HG03097 (cell line): ENCODE measurements around the gene NOL4L.

Source experiments
- ATAC-seq: cut with Tn5 transposase; IDR thresholded peaks from one replicate; pipeline ENCODE4 v1.9.1; 2021; ENCODE audit not compliant: unreplicated experiment, low FRiP score

NOL4L gene

DNA sequence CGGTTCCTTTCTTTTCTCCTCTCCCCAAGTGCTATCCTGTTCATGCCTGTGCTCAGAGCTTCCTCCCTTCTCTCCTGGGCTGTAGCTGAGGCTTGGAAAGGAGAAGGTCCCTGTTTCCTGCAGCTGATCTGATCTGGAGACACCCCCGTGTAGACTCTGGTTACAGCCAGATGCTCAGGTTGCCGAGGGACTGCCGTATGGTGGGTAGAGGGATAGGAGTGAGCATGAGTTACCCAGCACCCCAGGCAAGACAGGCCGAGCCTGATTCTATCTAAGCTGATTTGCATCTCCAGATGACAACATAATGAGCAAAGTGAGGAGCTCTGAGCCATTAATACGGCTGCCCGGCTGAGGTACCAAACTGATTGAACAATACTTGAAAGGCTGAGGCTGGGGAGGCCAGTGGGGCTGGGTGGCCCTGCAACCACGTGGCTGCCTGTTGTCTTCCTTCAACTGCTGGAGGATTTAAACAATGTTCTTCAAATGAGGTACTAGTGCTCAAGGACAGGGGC is 135.2 kb downstream of the NOL4L start:
- ATAC-seq = no peak

DNA sequence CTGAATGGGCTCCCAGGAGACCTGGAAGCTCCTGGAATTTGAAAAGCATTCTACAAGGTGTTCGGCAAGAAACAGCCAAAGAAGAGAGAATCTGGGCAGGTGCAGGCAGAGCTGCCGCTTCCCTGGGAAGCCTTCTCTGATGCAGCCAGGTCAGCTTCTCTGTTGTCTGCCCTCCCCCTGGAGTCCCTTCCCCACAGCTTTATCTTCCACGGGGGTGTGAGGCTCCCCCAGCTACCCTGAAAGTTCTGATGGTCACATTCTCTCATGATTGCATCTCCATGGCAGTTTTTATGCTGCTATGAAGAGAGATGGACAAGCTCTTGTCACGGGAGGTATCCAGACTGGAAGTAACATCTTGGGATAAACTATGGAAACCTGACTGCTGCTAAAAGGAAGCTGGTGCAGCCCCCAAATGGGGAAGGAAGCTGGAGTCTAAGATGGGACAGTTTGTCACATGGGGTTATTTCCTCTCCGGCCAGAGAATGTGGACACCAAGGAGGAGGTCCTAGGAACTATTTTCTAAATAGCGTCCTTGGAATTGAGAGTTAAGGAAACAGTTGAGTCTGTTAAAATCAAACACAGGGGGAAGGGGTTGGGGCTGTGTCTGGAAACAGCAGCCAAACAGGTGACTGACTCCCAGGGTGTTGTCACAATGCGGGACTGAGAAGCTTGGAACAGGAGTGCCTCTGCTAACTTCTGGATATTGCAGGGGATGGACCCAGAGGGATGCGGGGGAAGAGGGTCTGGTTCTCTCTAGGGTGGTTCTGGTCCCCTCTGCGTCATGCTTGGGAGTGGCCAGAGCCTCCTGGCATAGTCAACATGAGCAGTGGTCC is 135.9 kb downstream of the NOL4L start:
- ATAC-seq = no peak

DNA sequence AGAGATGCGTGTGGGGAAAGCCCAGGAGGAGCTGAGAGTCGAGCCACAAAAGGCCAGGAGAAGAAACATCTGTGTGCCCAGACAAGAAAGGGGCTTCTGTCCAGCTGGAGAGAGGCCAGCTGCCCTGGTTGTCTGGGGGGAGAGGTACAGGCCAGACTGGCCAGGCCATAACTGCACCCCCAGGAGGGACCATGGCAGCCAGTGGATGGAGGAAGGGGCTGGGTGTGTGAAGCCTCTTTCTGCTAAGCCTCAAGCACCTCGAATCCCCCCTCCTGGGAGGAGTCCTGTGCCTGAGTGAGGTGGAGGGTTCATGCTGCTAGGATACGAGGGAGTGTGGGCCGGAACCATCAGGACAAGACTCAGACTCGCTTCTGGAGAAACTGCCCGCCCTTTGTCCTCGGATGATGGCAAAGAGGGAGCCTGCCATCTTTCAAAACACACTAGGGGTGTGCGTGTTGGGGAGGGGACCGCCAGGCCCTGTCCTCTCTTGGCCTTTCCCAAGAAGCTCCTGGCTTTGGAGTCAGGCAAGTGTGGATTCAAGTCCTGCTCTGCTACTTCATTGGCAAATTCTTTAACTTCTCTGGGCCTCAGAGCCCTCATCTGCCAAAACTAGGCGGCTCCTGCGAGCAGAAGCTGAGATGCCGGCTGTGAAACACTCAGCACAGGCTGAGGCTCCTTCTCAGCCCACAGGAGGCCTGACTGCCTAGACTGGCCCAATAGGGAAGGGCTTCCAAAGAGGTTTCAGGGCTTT is 136.7 kb downstream of the NOL4L start:
- no peak for ATAC-seq

DNA sequence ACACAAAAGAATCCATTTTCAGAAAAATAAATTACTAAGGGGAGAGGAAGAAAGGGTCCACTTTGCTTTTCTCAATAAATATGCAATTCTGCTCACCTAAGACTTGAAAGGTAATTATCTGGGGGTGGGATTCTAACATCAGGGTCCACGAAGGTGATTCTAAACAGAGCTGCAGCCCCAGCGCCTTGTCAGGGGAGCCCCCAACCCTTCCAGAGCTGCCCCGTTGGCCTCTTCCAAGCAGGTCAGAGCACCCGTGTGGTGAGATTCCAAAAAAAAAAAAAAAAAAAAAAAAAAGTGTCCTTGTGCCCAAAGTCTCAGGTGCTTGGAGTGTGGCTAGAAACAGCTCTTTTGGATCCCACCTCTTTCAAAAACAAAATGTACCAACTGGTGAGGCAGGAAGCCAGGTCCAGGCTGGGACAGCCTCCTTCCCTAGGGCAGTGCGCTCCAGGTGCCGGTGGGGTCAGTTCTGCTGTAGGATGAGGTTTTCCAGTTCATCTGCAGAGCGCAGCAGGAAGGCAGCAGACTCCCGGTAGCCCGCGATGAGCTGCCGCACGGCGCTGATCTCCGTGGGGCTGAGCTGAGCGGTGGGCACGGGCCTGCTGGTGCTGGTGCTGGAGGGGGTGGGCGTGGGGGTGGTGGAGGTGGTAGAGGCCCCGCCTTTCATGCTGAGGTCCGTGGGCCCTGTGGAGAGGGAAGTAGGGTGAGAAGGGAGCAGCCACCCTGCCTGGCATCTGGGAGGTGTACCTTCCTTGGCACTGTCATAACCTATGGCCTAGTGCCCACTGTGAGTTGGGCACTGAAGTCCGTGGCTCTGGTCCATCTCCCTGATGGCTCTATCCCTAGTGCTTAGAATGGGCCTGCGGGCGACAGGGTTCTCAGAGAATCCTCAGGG is 137.8 kb downstream of the NOL4L start:
- ATAC-seq = no peak

DNA sequence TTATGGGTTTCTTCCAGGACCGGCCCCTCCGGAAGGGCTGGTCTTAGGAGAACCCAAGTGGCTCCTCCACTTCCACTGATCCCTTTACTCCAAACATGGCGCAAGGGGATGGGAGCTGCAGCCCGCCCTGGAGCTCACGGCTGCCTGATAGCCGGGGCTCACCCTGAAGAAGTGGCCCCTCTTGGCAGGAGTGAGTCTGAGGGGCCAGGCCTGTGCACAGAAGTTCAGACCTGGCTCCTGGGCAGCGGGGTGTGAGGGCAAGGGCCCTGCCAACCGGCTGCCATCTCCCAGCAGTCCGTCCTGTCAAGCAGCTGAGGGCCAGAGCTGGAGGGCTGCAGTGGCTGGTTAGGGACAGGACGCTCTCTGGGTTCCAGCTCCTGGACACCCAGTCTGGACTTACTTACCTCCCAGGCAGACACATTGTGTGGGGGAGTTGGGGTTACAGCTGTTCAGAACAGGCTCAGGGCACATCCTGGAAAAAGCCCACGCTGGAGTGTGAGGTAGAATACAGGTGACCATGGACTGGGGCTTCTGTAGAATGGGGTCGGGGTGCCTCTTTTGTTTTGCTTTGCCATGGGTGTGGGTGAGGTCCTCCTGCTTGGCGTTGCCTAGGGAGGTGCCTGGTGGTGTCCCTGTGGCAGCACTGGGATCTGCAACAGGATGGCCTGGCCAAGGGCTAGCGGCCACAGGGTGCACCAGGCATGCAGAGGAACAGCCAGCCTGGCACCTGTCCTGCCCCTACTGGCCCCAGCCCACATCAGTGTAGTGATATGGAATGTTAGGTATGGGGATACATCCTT is 138.6 kb downstream of the NOL4L start:
- no peak for ATAC-seq

DNA sequence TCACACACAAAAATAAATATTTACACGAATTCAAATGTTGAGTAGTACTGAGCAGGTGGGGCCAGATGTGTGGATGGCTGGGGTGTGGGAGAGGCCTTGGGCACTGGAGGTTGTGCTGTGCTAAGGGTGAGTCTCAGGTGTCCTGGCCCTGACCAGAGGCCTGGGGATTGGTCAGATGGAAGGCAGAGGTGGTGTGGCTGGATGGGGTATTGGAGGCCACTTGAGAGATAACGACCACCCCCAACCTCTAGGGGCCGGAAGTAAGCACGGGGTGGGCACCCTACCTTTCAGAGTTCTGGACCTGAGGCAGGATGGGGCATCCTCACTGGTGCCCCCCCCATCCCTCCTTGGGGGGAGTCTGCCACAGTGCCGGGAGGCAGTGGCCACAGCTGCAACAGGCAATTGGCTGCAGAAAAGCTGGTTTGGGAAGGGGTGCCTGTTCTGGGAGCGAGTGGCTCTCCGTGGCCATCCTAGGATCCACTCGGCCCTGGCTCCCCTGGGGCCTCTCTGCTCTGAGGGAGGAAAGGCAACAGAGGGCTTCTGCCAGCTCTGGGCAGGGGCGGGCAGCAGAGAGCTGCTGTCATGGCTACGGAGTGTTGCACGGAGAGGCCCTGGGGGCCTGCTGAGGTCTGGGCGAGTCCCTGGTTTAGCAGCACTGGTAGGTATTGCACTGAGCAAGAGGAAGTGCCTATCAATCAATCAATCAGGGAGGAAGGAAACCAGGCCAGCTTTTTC is 139.4 kb downstream of the NOL4L start:
- no peak for ATAC-seq

DNA sequence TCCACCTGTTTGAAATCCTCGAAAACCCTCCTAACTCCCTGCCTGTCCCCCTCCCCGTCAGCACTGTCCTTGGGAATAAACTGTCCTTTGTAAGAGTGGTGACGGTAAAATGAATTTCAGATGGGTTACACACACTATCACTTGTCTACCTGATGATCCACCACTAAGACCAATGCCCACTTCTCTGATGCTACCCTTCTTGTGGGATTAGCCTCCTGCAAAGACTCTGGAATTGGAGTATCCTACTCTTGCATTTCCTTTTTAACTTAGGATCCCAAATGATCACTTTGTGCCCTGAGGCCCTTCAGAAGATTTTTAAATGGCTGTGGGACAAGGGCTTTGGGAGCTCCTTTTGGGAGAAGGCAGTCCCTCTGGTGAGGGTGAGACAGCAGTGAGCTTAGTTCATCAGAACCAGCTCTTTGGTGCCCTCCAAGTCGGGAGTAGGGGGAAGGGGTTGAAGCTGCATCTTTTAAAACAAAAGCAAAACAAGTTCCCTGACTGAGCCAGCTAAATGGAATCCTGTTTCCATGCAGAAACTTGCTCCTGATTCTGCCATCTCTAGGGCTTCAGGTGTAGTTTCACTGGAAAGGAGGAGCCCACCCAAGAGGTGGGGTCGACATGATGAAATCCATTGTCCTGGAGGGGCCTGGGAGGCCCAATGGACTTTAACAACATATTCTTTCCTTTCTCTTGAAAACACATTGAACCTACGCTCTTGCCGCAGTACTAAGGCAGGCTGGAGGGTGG is 140.5 kb downstream of the NOL4L start:
- no peak for ATAC-seq

DNA sequence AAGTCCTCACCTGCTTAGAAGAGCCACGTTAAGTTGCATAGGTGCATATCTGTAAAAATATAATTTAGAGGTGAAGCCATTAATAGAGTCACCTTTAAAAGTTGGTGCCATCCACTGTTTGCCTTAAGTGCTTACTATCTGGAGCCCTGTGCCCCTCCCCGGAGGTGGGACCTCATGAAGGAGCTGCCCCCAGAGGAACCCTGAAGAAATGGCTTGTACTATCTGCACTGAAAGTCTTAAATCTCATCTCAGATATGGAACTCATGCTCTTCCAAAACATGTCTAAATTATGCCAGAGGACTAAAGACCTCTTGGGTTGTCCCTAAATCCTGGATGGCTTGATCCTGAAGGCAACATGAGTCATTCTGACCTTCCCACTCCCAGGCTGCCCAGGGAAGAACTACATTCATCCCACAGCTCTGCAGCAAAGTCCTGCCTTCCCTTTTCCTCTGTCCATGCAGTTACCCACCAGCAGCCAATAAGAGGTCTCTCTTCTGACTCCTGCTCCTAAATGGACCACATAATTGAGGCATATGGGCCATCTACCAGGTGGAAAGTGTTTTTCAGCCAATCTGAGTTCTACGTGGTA is 141.7 kb downstream of the NOL4L start:
- no peak for ATAC-seq

DNA sequence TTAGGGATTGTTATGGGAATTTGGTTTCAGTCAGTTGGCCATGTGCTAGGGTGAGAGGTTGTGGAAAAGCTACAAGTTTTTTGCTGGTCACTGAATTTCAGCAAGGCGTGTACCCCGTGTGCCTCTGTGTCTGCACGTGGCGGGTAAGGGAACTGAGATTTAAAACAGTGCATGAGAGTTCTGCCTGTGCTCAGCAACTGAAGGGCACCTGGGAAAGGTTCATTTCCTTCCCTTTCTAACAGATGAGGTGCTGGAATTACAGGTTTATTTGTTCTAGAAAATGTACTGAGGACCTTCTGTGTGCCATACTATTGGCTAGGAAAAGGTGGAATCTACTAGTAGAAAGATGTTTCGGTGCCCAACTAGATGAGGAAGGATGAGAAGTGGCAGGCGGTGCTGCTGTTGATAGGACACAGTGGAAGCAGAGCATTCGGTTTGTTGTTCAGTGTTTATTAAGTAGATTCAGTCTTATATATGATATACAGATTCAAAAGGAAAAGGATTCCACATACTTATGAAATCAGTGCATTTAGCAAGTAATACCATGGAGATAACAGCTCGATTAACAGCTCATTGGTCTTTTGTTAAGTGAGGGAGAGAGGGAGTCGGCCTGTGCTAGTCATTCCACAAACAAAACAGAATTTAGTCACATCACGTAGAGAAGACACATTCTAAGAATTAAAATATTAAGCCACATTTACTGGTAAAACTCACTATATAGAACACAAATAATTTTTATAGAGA is 142.3 kb downstream of the NOL4L start:
- ATAC-seq = no peak

DNA sequence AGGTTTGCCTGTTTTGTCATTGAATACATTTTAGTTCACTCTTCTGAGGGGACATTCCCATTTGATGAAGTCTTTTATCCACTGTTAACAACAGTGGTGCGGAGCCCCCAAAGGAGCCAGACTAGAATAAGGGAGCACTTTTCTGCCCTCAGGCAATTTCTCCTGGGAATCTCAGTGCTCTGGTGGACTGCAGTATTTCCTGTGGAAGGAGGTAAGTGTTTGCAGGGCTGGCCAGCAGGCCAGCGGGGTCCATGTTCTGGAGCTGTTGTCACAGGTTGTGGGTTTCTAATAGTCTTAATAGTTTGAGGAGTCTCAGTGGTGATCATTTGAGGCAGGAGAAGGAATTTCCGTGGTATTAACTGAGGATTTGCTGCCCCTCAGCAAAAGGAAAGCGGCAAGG is 143.5 kb downstream of the NOL4L start:
- ATAC-seq = no peak

DNA sequence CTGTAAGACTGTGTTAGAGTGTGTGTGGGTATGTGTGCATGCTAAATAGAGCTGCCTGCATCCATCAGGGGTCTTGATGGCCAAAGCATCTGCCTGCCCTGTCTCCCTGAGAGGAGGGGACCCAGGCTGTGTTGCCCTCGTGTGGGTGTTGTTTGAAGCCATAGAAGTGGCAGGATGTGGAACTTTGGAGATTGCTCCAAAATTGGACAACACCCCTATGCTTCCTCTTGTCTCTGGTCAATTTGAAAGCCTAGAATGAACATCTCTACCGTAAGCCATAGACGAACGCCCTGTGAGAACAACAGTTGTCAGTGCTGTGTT is 144.4 kb downstream of the NOL4L start:
- no peak for ATAC-seq

DNA sequence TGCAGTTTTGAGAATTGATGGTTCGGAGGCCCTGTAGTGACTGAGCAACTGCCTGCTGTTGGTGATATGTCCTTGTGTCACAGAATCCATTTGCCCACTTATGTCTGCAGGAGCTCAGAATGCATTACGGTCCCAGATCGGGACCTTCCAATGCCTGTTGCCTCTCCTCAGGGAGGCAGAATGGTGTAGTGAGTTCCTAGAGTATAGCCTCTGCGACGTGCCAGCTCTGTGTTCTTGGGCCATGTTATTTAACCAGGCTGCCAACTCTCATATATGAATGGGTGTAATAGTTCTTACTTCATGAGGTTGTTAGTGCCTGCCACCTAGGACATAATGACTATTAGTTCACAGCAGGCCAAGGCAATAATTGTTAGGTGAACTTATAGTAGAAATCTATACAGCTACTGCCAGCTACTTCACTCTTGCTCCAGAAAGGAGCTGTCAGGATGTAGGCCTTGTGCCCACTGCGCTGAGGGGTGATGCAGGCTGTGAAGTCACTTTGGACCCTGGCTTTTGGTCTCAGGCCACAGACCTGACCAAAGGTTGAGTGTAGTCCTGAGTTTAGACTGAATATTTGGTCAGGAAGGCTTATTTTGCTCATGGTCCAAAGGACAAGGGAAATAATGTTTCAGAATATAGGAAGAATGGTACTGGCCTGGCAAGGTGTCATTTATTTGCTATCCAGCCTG is 144.9 kb downstream of the NOL4L start:
- no peak for ATAC-seq

DNA sequence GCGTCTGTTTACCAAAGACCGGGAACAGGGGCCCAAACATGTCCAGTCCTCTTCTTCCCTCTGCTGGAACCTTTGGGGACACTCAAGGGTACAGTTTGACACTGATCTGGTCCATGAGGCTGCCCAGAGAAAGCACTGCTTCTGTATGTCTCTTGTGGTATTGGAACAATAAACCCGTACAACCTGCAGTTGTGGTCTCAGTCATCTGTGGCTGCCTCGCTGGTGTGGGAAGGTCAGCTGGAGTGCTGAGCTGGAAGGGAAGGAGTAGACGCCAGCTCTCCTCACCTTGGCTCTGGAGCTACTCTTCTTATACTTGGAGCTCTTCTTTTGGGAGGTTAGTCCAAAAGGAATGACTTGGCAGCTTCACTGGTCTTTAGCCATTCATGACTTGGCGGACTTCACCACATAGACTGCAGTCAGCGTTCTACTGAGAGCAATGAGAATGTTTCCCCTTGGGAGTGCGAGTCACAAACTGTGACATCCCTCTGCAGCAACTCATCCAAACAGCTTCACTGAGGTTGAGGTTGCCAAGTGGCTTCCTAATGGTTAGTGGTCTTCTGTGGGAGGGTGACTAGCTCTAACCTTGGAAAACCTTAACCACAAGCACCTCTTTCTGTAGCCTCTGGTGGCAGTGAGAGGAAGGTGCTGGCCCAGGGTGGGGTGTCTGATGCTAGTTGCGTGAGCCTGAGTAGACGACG is 145.9 kb downstream of the NOL4L start:
- no peak for ATAC-seq

DNA sequence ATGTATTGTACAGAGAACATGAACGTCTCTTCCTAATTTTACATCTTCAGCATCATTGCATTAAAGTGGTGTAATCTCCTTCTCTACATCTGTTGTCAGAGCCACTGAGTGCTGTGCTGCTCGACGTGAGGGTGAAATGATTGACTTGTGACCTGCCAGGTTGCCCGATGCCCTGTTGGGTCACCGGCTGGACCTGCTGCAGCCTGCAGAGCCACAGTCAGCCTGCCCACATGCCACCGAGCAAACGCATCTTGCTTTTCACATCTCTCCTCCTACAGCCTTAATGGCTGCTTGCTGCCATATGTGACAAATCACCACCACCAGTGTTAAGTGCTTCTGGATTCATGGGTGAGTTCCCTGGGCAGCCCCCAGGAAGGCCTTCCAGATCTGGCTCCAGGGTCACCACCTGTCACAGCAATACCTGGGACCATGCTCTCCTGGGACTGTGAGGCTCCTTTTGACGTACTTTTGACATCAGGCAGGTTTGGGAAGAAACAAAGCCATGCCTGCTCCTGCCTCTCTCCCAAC is 146.7 kb downstream of the NOL4L start:
- no peak for ATAC-seq

DNA sequence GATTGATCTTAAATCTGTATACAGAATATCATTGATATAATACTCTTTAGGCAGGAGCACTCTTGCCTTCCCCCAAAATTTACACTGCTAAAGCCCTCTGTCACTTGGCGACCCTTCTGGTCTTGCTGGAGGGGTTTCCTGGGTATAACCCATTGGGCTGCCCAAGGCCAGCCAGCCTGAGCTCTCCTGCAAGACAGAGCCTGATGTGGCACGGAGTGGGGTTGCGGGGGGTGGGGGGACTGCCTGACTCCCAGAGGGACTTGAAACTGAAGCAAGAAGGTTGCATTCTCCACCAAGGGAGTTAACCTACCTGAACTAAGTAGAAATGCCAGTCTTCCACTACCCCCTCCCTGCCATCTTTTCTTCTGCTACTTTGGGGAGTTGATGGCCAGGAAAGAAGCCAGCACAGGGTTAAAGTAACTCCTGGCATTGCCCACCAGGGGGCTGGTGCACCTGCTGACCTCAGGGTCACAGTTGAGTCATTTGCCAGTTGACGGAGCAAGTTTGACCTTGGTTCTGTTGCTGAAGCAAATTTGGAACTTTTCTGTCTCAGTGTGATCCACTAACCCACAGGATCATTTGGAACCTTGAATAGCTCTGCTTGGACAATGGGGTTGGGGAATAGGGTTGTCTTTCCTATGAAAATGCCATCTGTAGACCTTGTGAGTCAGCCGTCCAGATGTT is 147.6 kb downstream of the NOL4L start:
- no peak for ATAC-seq

DNA sequence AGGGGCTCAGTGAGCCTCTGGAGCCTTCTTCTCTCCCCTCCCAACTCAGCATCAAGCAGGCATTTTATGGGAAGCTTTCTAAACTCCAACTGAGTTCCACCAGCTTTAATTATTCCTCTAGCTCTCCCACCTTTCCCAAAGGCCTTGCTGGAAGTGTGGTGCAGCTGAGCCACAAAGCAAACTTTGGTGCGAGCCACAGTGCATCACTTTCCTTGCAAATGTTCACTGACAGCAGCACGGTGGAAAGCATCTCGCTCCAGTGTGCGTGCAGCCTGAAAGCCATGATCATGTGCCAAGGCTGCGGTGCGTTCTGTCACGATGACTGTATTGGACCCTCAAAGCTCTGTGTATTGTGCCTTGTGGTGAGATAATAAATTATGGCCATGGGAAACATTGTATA is 148.2 kb downstream of the NOL4L start:
- no peak for ATAC-seq
